Natural killer cell (primary cell): ENCODE results near the gene SLC37A4. TPM values are rescaled to one million over a fixed set of nuclear protein-coding genes. Genes with fewer than 3 reads are reported as not detected.
A peak's percentile ranks its signal among the peaks of the same experiment; 100 is the strongest.

Source experiments
- ATAC-seq, 3 donors: fragments of 150-1000 bp in 2 of 3; fragments of 200-7000 bp in 1 of 3; cut with Tn5 transposase; 1 replicate in 1 of 3; 2 replicates in 2 of 3; pipeline ENCODE4 v1.10.0; 2021; ENCODE audit warnings: mild to moderate bottlenecking in 2 of 3, moderate library complexity in 2 of 3
- DNase-seq, 2 donors: peaks; one replicate each; pipeline versions ENCODE4 v3.0.0 to v3.0.0-alpha.2; 2013 to 2021; ENCODE audit warnings: mixed read lengths in 1 of 2
- H3K27ac ChIP-seq: one replicate; pipeline ENCODE4 v1.5.1; 2013; ENCODE audit warnings: mild to moderate bottlenecking, low read length
- H3K27me3 ChIP-seq: one replicate; pipeline ENCODE4 v1.6.1; 2013; ENCODE audit warnings: low read length; ENCODE audit not compliant: control insufficient read depth, insufficient read depth
- H3K36me3 ChIP-seq: one replicate; pipeline ENCODE4 v1.6.1; 2013; ENCODE audit warnings: low read length; ENCODE audit not compliant: control insufficient read depth, insufficient read depth
- H3K4me1 ChIP-seq: one replicate; pipeline ENCODE4 v1.6.1; 2013; ENCODE audit warnings: low read length; ENCODE audit not compliant: control insufficient read depth, insufficient read depth
- H3K4me3 ChIP-seq: one replicate; pipeline ENCODE4 v1.5.1; 2013; ENCODE audit warnings: low read length
- H3K9me3 ChIP-seq: one replicate; pipeline ENCODE4 v1.6.1; 2013; ENCODE audit warnings: low read length; ENCODE audit not compliant: control insufficient read depth, insufficient read depth
- H3K27ac Mint-ChIP-seq, 2 donors: one replicate each; pipeline ENCODE4 v1.8.0; 2022; ENCODE audit warnings: mild to moderate bottlenecking in 2 of 2, mixed read lengths in 2 of 2, moderate library complexity in 1 of 2
- H3K27me3 Mint-ChIP-seq, 2 donors: one replicate each; pipeline ENCODE4 v1.8.0; 2022; ENCODE audit warnings: low read depth in 2 of 2, mixed read lengths in 2 of 2
- H3K36me3 Mint-ChIP-seq: one replicate; pipeline ENCODE4 v1.8.0; 2022; ENCODE audit warnings: mixed read lengths
- H3K4me1 Mint-ChIP-seq, 2 donors: one replicate each; pipeline ENCODE4 v1.8.0; 2022; ENCODE audit warnings: mixed read lengths in 2 of 2
- H3K4me3 Mint-ChIP-seq: one replicate; pipeline ENCODE4 v1.8.0; 2022; ENCODE audit warnings: mild to moderate bottlenecking, moderate library complexity, mixed read lengths
- H3K9me3 Mint-ChIP-seq, 2 donors: one replicate each; pipeline ENCODE4 v1.8.0; 2022; ENCODE audit warnings: mixed read lengths in 2 of 2
- WGBS: methylation state at CpG from one replicate; pipeline ENCODE4 v1.1.7; 2013; ENCODE audit warnings: missing lambda C conversion rate; ENCODE audit not compliant: insufficient coverage; 5-methylcytosine and 5-hydroxymethylcytosine counted together
- intact Hi-C: fragments of 100-400 bp; cut with micrococcal nuclease; formaldehyde crosslinking; loops from one replicate; pipeline ENCODE4 v1.14.2; 2022
- total RNA-seq, 4 donors: library from RNA; stranded (reverse); fragments of 120-200 nt in 1 of 4; gene quantifications; one replicate each; pipeline versions ENCODE4 v1.2.3 to v1.2.4, GENCODE V29; 2013 to 2022
- TF ChIP-seq, protein P1 (sequence below): fragments of 200-600 bp; IDR thresholded peaks from one replicate; pipeline ENCODE4 v1.8.0; 2022; ENCODE audit warnings: antibody characterized with exemption

Gene SLC37A4
- total RNA-seq, 3 donors from 2014 or later (not counting 1 experiment from before 2014, with no cell fraction given) = 4.6 to 7.7 (median 6.5) TPM

DNA sequence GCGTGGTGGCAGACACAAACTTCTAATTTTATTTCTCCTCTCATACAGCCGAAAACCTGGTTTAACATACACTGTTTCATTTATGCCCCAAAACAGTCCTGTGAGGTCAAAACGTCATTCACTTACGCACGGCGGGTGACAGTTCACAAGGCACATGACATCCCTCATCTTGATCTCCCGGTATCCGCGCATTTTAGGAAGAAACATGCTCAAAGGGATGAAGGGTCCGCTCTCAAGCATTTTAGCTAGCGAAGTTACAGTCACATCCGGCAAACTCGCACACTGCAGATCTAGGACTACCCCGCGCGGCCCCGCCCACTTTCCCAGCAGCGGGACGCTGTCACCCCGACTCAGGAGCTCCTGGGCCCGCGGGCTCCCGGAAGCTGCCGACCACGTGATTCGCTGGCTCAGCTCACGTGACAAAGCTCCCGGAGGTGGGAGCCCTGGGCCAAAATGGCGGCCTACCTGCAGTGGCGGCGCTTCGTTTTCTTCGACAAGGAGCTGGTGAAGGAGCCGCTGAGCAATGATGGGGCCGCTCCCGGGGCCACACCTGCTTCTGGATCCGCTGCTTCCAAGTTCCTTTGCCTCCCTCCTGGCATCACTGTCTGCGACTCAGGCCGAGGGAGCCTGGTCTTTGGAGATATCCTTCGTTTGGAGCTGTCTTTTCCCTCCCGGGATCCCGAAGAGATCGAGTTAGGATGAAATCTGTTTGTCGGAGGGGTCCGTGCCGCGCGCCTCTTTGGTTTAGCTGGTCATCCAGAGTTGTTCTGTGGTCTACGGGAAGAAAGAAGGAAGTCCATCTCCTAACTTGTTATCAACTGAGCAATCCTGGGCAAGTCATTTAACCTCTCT lies 36.9 kb upstream of the SLC37A4 start, which contains the start of gene VPS11:
VPS11 (plus strand) TSS at position 448 of the 852 bp plus-strand sequence; CDS start at position 454, 6 bp downstream.
- H3K4me1 Mint-ChIP-seq = peaks cover 32 to 33% of the 10 kb centered on the region in 2 donors
- H3K27me3 Mint-ChIP-seq = no peaks in the 10 kb centered on the region
- Histone ChIP-seq H3K9me3 (no peaks in the 10 kb centered on the region), H3K36me3 (peaks cover 20% of the 10 kb centered on the region), H3K4me1 (peaks cover 19% of the 10 kb centered on the region), H3K27ac (peak within 1 kb of the TSS; percentile 89), H3K4me3 (peak within 1 kb of the TSS; percentile 91), H3K27me3 (no peaks in the 10 kb centered on the region)
- H3K4me3 Mint-ChIP-seq = peak within 1 kb of the TSS; percentile 95
- H3K9me3 Mint-ChIP-seq = no peaks in the 10 kb centered on the region
- H3K36me3 Mint-ChIP-seq = no peaks in the 10 kb centered on the region
- DNase-seq (peak; percentile 95 to 99), ATAC-seq (peak; percentile 92 to 99 (median 93))
- under 1% methylated on average over 49 of the region's 49 CpGs for WGBS
- TF ChIP-seq, protein P1, sequence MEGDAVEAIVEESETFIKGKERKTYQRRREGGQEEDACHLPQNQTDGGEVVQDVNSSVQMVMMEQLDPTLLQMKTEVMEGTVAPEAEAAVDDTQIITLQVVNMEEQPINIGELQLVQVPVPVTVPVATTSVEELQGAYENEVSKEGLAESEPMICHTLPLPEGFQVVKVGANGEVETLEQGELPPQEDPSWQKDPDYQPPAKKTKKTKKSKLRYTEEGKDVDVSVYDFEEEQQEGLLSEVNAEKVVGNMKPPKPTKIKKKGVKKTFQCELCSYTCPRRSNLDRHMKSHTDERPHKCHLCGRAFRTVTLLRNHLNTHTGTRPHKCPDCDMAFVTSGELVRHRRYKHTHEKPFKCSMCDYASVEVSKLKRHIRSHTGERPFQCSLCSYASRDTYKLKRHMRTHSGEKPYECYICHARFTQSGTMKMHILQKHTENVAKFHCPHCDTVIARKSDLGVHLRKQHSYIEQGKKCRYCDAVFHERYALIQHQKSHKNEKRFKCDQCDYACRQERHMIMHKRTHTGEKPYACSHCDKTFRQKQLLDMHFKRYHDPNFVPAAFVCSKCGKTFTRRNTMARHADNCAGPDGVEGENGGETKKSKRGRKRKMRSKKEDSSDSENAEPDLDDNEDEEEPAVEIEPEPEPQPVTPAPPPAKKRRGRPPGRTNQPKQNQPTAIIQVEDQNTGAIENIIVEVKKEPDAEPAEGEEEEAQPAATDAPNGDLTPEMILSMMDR = no peak
- intact Hi-C loops = loop anchor here (1.0 to 5.0 kb wide), 5 partner anchors 10 to 55 kb away; partner anchors contain the start of genes DPAGT1, HINFP, HYOU1 and RPS25
- H3K27ac Mint-ChIP-seq = peak within 1 kb of the TSS; percentile 98 to 99

DNA sequence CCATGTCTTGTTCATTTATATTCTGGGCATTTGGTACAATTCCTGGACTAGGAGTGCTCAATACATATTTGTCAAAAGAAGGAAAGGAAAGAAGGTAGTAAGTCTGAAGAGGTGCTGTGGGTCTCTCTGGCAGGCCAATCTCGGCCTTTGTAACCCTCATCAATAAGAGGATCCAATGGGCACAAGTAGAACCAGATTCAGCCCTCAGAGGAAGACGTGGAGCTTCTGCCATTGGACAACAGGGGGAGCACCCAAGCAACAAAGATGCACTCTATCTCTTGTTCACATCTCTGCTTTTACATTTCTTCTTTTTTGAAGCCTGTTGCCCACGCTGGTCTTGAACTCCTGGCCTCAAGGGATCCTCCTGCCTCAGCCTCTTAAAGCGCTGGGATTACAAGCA lies 34.7 kb upstream of the SLC37A4 start:
- intact Hi-C loops = loop anchor here (5.0 kb wide), 1 partner anchor 57 kb away; the partner anchor contains the start of gene HINFP
- peak overlapping the region; percentile 2 for H3K4me3 Mint-ChIP-seq
- H3K9me3 Mint-ChIP-seq = no peaks in the 10 kb centered on the region
- ATAC-seq (no peak), DNase-seq (peak in 1 of 2 donors; percentile 74)
- no peaks in the 10 kb centered on the region for H3K27me3 Mint-ChIP-seq
- no peak overlapping the region for H3K4me3 ChIP-seq
- peaks cover 19% of the 10 kb centered on the region for H3K4me1 ChIP-seq
- H3K27me3 ChIP-seq = no peaks in the 10 kb centered on the region
- H3K9me3 ChIP-seq = no peaks in the 10 kb centered on the region
- TF ChIP-seq, protein P1 = peak; percentile 37
- H3K36me3 ChIP-seq = peaks cover 5% of the 10 kb centered on the region
- whole genome bisulfite sequencing = 73% methylated on average over 4 of the region's 4 CpGs
- H3K4me1 Mint-ChIP-seq = peaks cover 31 to 33% of the 10 kb centered on the region in 2 donors
- H3K36me3 Mint-ChIP-seq = no peaks in the 10 kb centered on the region
- H3K27ac Mint-ChIP-seq = peak overlapping the region; percentile 98 to 99
- H3K27ac ChIP-seq = no peak overlapping the region

DNA sequence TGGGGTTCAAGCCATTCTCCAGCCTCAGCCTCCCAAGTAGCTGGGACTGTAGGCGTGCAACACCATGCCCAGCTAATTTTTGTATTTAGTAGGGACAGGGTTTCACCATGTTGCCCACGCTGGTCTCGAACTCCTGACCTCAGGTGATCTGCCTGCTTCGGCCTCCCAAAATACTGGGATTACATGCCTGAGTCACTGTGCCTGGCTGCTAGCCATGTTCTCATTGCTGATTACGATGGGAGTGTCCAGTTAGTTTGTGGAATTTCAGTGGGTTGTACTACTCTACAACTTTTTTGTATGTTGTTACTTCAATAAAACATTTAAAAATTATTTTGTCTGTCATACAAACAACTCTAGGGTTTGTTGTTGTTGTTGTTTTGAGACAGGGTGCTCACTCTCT lies 32.1 kb upstream of the SLC37A4 start:
- no peaks in the 10 kb centered on the region for H3K36me3 ChIP-seq
- Mint-ChIP-seq H3K36me3 (no peaks in the 10 kb centered on the region), H3K4me3 (no peak overlapping the region), H3K9me3 (no peaks in the 10 kb centered on the region), H3K4me1 (peaks cover 23 to 27% of the 10 kb centered on the region in 2 donors), H3K27me3 (no peaks in the 10 kb centered on the region), H3K27ac (no peak overlapping the region)
- TF ChIP-seq, protein P1 = no peak
- H3K27ac ChIP-seq = no peak overlapping the region
- H3K4me3 ChIP-seq = no peak overlapping the region
- ATAC-seq (no peak), DNase-seq (no peak)
- intact Hi-C loops = no loop called here
- H3K27me3 ChIP-seq = no peaks in the 10 kb centered on the region
- WGBS = 96% methylated on average over 4 of the region's 5 CpGs
- peaks cover 14% of the 10 kb centered on the region for H3K4me1 ChIP-seq
- H3K9me3 ChIP-seq = no peaks in the 10 kb centered on the region
